Transverse colon (tissue), 4 donors: ENCODE results near the gene NCKAP5. TPM values are rescaled to one million over a fixed set of nuclear protein-coding genes. Genes with fewer than 3 reads are reported as not detected.

Experiments used
- DNase-seq: peaks from one replicate; pipeline ENCODE4 v3.0.0-alpha.2; 2019
- H3K27ac ChIP-seq, 4 donors: fragments of 200-600 bp; sonication (generic); 2 replicates each; pipeline ENCODE4 v1.5.1; 2016 to 2018; ENCODE audit warnings: inconsistent platforms in 4 of 4
- H3K27me3 ChIP-seq: fragments of 200-600 bp; sonication (generic); 2 replicates; pipeline ENCODE4 v1.5.1; 2017; ENCODE audit warnings: inconsistent platforms
- H3K36me3 ChIP-seq, 4 donors: fragments of 200-600 bp; sonication (generic); 2 replicates each; pipeline ENCODE4 v1.5.1; 2017 to 2019; ENCODE audit warnings: inconsistent platforms in 4 of 4
- H3K4me1 ChIP-seq, 4 donors: fragments of 200-600 bp; sonication (generic); 2 replicates each; pipeline ENCODE4 v1.5.1; 2017 to 2020; ENCODE audit warnings: inconsistent platforms in 4 of 4
- H3K4me3 ChIP-seq, 4 donors: fragments of 200-600 bp; sonication (generic); 1 replicate in 1 of 4; 2 replicates in 3 of 4; pipeline versions ENCODE4 v1.5.1 to v1.6.1; 2017 to 2019; ENCODE audit warnings: inconsistent platforms in 4 of 4
- H3K9me3 ChIP-seq, 2 donors: fragments of 200-600 bp; sonication (generic); 2 replicates each; pipeline ENCODE4 v1.5.1; 2017 to 2019; ENCODE audit warnings: inconsistent platforms in 2 of 2
- EP300 ChIP-seq: sonication (generic); formaldehyde crosslinking; IDR thresholded peaks from one replicate; pipeline ENCODE4 v1.6.1; 2017; ENCODE audit warnings: antibody characterized with exemption, low read depth
- POLR2A ChIP-seq: fragments of 450-650 bp; IDR thresholded peaks from one replicate; pipeline ENCODE4 v1.6.1; 2016; ENCODE audit warnings: antibody characterized with exemption, mild to moderate bottlenecking, moderate library complexity
- POLR2AphosphoS5 ChIP-seq, 3 donors: sonication (generic); formaldehyde crosslinking; IDR thresholded peaks; one replicate each; pipeline ENCODE4 v1.6.1; 2016; ENCODE audit warnings: antibody characterized with exemption in 3 of 3
- WGBS, 2 donors: methylation state at CpG; one replicate each; pipeline ENCODE4 v1.1.5; 2018; ENCODE audit warnings: low coverage in 1 of 2; 5-methylcytosine and 5-hydroxymethylcytosine counted together
- in situ Hi-C, 4 donors: fragments of 200-750 bp; cut with MboI; loops; one replicate each; pipeline versions ENCODE4 v1.15.0 to v1.15.1; 2017; ENCODE audit warnings: low sequenced_read_pairs in 3 of 4, low pct_ligation_motif_present in 1 of 4, low pct_unique_long_range_greater_than_20kb in 1 of 4
- intact Hi-C: fragments of 100-400 bp; cut with DNase I; formaldehyde crosslinking; loops from one replicate; pipeline ENCODE4 v1.15.1; 2023; ENCODE audit warnings: low total_unique reads
- total RNA-seq, 4 donors: library from RNA; depleted of rRNA; stranded (reverse); fragments of >200 nt; gene quantifications; one replicate each; pipeline ENCODE4 v1.1.0, GENCODE V29; 2016
- TF ChIP-seq, protein P1 (sequence below), 5 experiments: fragments of 200-600 bp in 3 of 5; fragments of 450-650 bp in 2 of 5; sonication (generic) in 3 of 5; IDR thresholded peaks; 1 replicate in 2 of 5; 2 replicates in 3 of 5; pipeline ENCODE4 v1.5.1; 2016 to 2017; ENCODE audit warnings: antibody characterized with exemption in 5 of 5, inconsistent platforms in 3 of 5, mild to moderate bottlenecking in 2 of 5, moderate library complexity in 1 of 5

Gene NCKAP5
- total RNA-seq, 4 donors from 2014 or later, result 1.1 to 10.9 (median 5.0) TPM

DNA sequence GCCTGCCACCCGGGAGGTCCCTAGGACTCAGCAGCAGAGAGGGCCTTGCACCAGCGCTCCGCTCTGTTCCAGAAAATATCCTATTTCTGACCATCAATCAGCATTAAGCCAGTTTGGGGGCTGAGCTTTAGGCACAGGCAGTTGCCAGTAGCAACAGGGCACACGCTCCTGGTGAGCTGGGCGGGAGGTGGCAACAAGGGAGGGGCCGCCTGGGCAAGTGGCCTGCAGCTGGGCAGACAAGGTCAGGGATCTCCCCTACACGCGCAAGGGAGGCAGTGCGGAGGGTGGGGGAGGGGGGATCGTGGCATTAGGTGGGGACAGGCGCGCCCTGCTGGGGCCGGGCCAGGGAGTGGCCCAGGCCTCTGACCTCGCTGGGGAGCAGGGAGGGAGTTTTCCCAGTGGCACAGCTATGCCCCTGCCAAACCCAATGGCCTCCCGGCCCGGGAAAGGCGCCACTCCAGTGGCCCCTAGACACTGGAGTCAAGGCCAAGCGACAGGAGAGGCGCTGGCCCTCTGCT lies 302.8 kb downstream of the NCKAP5 start:
- DNase-seq, result peak; percentile 18
- H3K9me3 ChIP-seq, result no peaks in the 10 kb centered on the region
- peaks cover 21% of the 10 kb centered on the region for H3K27me3 ChIP-seq
- 29 to 56% methylated on average over 3 to 18 of the region's 19 CpGs for WGBS, 2 donors
- H3K4me3 ChIP-seq, result peak overlapping the region in 3 of 4 donors; percentile 37 to 54 (median 37)
- intact Hi-C loops (no loop called here), in situ Hi-C loops (no loop called here)
- H3K27ac ChIP-seq, result peak overlapping the region in 1 of 4 donors; percentile 4
- no peaks in the 10 kb centered on the region for H3K36me3 ChIP-seq
- H3K4me1 ChIP-seq, result peaks cover 0 to 27% (median 17%) of the 10 kb centered on the region in 4 donors
- TF ChIP-seq POLR2AphosphoS5 (IDR thresholded peaks at IDR 0.05), result no peak
- no peak for TF ChIP-seq EP300
- no peak for TF ChIP-seq POLR2A
- TF ChIP-seq, protein P1, sequence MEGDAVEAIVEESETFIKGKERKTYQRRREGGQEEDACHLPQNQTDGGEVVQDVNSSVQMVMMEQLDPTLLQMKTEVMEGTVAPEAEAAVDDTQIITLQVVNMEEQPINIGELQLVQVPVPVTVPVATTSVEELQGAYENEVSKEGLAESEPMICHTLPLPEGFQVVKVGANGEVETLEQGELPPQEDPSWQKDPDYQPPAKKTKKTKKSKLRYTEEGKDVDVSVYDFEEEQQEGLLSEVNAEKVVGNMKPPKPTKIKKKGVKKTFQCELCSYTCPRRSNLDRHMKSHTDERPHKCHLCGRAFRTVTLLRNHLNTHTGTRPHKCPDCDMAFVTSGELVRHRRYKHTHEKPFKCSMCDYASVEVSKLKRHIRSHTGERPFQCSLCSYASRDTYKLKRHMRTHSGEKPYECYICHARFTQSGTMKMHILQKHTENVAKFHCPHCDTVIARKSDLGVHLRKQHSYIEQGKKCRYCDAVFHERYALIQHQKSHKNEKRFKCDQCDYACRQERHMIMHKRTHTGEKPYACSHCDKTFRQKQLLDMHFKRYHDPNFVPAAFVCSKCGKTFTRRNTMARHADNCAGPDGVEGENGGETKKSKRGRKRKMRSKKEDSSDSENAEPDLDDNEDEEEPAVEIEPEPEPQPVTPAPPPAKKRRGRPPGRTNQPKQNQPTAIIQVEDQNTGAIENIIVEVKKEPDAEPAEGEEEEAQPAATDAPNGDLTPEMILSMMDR (IDR thresholded peaks at IDR 0.05), result no peak

- peaks cover 21% of the 10 kb centered on the region for H3K27me3 ChIP-seq
- no peak for DNase-seq
- no peak overlapping the region for H3K4me3 ChIP-seq
- no peaks in the 10 kb centered on the region for H3K36me3 ChIP-seq
- in situ Hi-C loops (no loop called here), intact Hi-C loops (no loop called here)
- H3K27ac ChIP-seq, result peak overlapping the region in 1 of 4 donors; percentile 4
- peaks cover 0 to 27% (median 17%) of the 10 kb centered on the region in 4 donors for H3K4me1 ChIP-seq
- TF ChIP-seq, protein P1 (IDR thresholded peaks at IDR 0.05), result no peak
- TF ChIP-seq EP300 (no peak), POLR2AphosphoS5 (IDR thresholded peaks at IDR 0.05) (no peak), POLR2A (no peak)
- H3K9me3 ChIP-seq, result no peaks in the 10 kb centered on the region
- WGBS, 2 donors, result 47 to 51% methylated on average over 7 of the region's 7 CpGs
Observed at GRCh38 chr2:133264989-133265401, 303.3 kb downstream of the NCKAP5 start.

DNA sequence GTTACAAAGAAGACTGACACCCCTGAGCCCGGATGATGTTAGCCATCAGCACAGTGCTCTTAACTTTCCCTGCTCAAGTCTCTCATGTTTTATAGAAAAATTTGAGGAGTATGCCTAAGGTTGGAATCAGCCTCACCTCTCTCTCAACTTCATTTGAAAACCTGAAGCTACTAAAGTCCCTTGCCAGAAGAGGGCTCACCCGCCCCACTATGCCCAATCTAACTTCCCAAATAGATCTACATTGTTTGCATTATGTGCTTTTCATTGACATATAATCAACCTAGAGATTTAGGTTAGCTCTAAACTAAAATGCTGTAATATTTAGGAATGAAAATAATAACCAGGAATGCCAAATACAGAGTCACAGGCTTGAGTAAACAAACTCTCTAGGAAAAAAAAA lies 305.4 kb downstream of the NCKAP5 start:
- Histone ChIP-seq H3K27me3 (peaks cover 21% of the 10 kb centered on the region), H3K36me3 (no peaks in the 10 kb centered on the region), H3K4me1 (peaks cover 0 to 27% (median 17%) of the 10 kb centered on the region in 4 donors), H3K27ac (no peak overlapping the region), H3K4me3 (no peak overlapping the region), H3K9me3 (no peaks in the 10 kb centered on the region)
- DNase-seq, result no peak
- TF ChIP-seq, protein P1 (IDR thresholded peaks at IDR 0.05), result peak in 1 of 5 experiments; percentile 5
- TF ChIP-seq EP300, result no peak
- 64 to 83% methylated on average over 1 to 2 of the region's 2 CpGs for WGBS, 2 donors
- in situ Hi-C loops, result no loop called here
- intact Hi-C loops, result no loop called here

GRCh38 chr2:133255360-133255759 lies 312.9 kb downstream of the NCKAP5 start:
- Histone ChIP-seq H3K4me1 (no peaks in the 10 kb centered on the region), H3K9me3 (no peaks in the 10 kb centered on the region), H3K27ac (no peak overlapping the region), H3K4me3 (no peak overlapping the region), H3K27me3 (no peaks in the 10 kb centered on the region), H3K36me3 (no peaks in the 10 kb centered on the region)
- DNase-seq, result no peak
- in situ Hi-C loops (no loop called here), intact Hi-C loops (no loop called here)
- 82 to 100% methylated on average over 2 of the region's 2 CpGs for WGBS, 2 donors
- no peak for TF ChIP-seq EP300
- TF ChIP-seq POLR2AphosphoS5 (IDR thresholded peaks at IDR 0.05), result no peak
- TF ChIP-seq POLR2A, result no peak

DNA sequence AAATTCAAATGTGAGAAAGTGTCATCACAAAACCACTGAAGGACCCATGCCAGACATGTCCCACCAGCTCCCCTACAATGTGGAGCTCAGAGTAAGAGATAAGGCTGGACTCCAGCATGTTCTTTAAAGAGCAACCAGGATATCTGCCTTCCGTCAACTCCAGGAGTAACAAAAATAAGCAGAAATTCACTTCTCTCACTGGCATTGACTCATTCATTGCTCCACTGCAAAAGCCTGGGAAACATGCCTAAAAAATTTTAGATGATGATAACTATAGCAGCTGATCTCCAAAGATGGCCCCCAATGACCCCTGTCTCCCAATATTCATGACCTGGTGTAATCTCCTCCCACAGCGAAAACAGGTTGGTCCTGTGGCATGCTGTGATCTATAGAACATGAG lies 314.5 kb downstream of the NCKAP5 start:
- 88 to 100% methylated on average over 1 to 2 of the region's 2 CpGs for WGBS, 2 donors
- intact Hi-C loops, result no loop called here
- DNase-seq, result no peak
- H3K27ac ChIP-seq, result no peak overlapping the region
- H3K4me3 ChIP-seq, result no peak overlapping the region
- no peaks in the 10 kb centered on the region for H3K4me1 ChIP-seq
- no peaks in the 10 kb centered on the region for H3K27me3 ChIP-seq
- TF ChIP-seq, protein P1 (IDR thresholded peaks at IDR 0.05), result no peak
- TF ChIP-seq POLR2AphosphoS5 (IDR thresholded peaks at IDR 0.05) (no peak), EP300 (no peak), POLR2A (no peak)
- H3K9me3 ChIP-seq, result no peaks in the 10 kb centered on the region
- in situ Hi-C loops, result no loop called here
- H3K36me3 ChIP-seq, result no peaks in the 10 kb centered on the region
